Brain pericyte (primary cell): ENCODE results near the gene TCN2.
"Not testable (repeated sequence)": the region's sequence is repeated elsewhere in the genome, so short reads cannot be mapped to it uniquely, and the experiment has no call there.

ENCODE experiments used
- DNase-seq: peaks from one replicate; pipeline ENCODE4 v3.0.0-alpha.2; 2012; ENCODE audit warnings: low read depth, low spot score

Gene TCN2

GRCh38 chr22:30643055-30643875 lies 36.3 kb downstream of the TCN2 start:
- no peak for DNase-seq

- no peak for DNase-seq
Measured at GRCh38 chr22:30646518-30647160, 39.7 kb downstream of the TCN2 start.

- no peak for DNase-seq
Measured at GRCh38 chr22:30647536-30647935, 40.6 kb downstream of the TCN2 start.

GRCh38 chr22:30648825-30649224 lies 41.9 kb downstream of the TCN2 start:
- no peak for DNase-seq

- DNase-seq = no peak
Measured at GRCh38 chr22:30649430-30650007, 42.5 kb downstream of the TCN2 start.

- no peak for DNase-seq
Measured at GRCh38 chr22:30650508-30651116, 43.6 kb downstream of the TCN2 start.

- DNase-seq = no peak
Measured at GRCh38 chr22:30652852-30653251, 45.9 kb downstream of the TCN2 start.

GRCh38 chr22:30654361-30654760 lies 47.4 kb downstream of the TCN2 start:
- no peak for DNase-seq

GRCh38 chr22:30655532-30655931 lies 48.6 kb downstream of the TCN2 start:
- peak; percentile 65 for DNase-seq

GRCh38 chr22:30662040-30662439 lies 55.1 kb downstream of the TCN2 start:
- no peak for DNase-seq

- no peak for DNase-seq
Measured at GRCh38 chr22:30664798-30665197, 57.8 kb downstream of the TCN2 start.

GRCh38 chr22:30665266-30665665 lies 58.3 kb downstream of the TCN2 start:
- DNase-seq = no peak

GRCh38 chr22:30665786-30666185 lies 58.8 kb downstream of the TCN2 start:
- no peak for DNase-seq

- no peak for DNase-seq
Measured at GRCh38 chr22:30667107-30667493, 60.1 kb downstream of the TCN2 start.

- DNase-seq = peak; percentile 48
Measured at GRCh38 chr22:30667494-30668385, 60.8 kb downstream of the TCN2 start, which contains the start of gene DUSP18. DUSP18 (minus strand) TSS chr22:30667875; CDS start chr22:30664003, 3,872 bp downstream.

GRCh38 chr22:30668386-30668710 lies 61.4 kb downstream of the TCN2 start:
- DNase-seq = no peak

GRCh38 chr22:30671071-30671470 lies 64.1 kb downstream of the TCN2 start:
- no peak for DNase-seq

- DNase-seq = no peak
Measured at GRCh38 chr22:30673136-30673535, 66.2 kb downstream of the TCN2 start.

GRCh38 chr22:30674482-30674881 lies 67.5 kb downstream of the TCN2 start:
- DNase-seq = no peak

- no peak for DNase-seq
Measured at GRCh38 chr22:30675436-30675835, 68.5 kb downstream of the TCN2 start.

- not testable (repeated sequence) for DNase-seq
Measured at GRCh38 chr22:30676565-30676964, 69.6 kb downstream of the TCN2 start.
